Measurements from ENCODE around the gene PSMC5.
A peak's percentile ranks its signal among the peaks of the same experiment; 100 is the strongest.
"Not testable (repeated sequence)": the region's sequence is repeated elsewhere in the genome, so short reads cannot be mapped to it uniquely, and the experiment has no call there.

PSMC5 gene

DNA sequence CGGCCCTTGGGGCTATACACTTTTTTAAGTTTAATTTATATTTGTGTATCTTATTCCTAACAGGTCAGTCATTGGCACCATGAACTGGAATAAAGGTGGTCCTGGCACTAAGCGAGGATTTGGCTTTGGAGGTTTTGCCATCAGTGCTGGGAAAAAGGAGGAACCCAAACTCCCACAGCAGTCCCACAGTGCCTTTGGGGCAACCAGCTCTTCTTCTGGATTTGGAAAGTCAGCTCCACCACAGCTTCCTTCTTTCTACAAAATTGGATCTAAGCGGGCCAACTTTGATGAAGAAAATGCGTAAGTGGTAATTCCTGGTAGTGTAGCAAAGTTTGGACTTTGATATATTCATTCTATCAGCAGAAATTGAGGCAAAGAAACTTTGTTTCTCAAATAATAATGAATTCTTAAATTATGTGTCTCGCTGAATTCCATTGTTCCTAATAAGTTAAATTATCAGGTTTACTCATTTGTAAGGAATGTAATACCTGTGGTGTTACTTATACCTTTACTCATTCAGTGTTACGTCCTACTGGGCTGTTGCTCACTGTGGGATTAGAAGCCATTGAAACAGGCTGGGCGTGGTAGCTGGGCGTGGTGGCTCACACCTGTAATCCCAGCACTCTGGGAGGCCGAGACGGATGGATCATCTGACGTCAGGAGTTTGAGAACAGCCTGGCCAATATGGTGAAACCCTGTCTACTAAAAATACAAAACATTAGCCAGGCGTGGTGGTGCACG is 40.1 kb upstream of the PSMC5 start:
- peak; percentile 96 for DNase-seq (ENCODE audit: low read depth)
- no peak overlapping the region for H3K4me3 ChIP-seq (ENCODE audit: low read length)
- TF ChIP-seq, protein P1, sequence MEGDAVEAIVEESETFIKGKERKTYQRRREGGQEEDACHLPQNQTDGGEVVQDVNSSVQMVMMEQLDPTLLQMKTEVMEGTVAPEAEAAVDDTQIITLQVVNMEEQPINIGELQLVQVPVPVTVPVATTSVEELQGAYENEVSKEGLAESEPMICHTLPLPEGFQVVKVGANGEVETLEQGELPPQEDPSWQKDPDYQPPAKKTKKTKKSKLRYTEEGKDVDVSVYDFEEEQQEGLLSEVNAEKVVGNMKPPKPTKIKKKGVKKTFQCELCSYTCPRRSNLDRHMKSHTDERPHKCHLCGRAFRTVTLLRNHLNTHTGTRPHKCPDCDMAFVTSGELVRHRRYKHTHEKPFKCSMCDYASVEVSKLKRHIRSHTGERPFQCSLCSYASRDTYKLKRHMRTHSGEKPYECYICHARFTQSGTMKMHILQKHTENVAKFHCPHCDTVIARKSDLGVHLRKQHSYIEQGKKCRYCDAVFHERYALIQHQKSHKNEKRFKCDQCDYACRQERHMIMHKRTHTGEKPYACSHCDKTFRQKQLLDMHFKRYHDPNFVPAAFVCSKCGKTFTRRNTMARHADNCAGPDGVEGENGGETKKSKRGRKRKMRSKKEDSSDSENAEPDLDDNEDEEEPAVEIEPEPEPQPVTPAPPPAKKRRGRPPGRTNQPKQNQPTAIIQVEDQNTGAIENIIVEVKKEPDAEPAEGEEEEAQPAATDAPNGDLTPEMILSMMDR (IDR thresholded peaks at IDR 0.05; ENCODE audit: insufficient read depth, low read depth, low read length, missing control alignments): no peak

DNA sequence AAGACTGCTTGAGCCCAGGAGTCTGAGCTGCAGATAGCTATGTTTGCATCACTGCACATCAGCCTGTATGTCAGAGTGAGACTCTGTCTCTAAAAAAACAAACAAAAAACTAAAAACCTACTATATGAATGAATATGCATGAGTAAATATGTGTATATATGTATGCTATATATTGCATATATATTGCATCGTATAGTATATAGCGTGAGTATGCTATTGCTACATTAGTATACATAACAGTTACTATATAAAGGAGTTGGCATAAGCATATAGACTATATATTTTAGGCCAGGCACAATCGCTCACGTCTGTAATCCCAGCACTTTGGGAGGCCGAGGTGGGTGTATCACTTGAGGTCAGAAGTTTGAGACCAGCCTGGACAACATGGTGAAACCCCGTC is 37.2 kb upstream of the PSMC5 start:
- TF ChIP-seq, protein P1 (IDR thresholded peaks at IDR 0.05; ENCODE audit: insufficient read depth, low read depth, low read length, missing control alignments): no peak
- H3K4me3 ChIP-seq (ENCODE audit: low read length): no peak overlapping the region
- DNase-seq (ENCODE audit: low read depth): no peak

DNA sequence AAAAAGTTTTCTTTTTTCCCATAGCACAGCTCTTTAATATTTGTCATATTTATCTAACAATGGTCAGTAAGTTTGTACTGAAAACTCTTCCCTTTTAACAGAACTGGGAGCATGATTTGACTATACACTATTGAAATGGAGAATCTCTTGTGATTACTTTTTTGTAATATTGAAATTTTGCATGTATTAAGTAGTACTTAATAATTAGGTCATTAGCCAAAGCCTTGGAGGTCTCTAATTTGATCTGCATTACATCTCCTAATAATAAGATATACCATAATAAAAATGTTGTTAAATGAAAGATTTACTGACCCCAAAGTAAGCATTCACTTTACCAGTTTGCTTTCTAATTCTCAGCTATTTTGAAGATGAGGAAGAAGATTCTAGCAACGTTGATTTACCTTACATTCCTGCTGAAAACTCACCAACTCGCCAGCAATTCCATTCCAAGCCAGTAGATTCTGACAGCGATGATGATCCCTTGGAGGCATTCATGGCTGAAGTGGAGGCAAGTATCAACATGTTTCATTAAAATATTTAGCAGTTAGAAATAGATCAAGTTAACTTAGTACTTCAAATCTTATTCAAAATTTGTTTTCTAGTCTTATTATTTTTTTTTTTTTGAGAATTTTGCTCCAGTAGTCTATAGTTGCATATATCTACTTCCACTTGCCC is 35.0 kb upstream of the PSMC5 start:
- TF ChIP-seq, protein P1 (IDR thresholded peaks at IDR 0.05; ENCODE audit: insufficient read depth, low read depth, low read length, missing control alignments): peak; percentile 15
- no peak overlapping the region for H3K4me3 ChIP-seq (ENCODE audit: low read length)
- peak; percentile 78 for DNase-seq (ENCODE audit: low read depth)

DNA sequence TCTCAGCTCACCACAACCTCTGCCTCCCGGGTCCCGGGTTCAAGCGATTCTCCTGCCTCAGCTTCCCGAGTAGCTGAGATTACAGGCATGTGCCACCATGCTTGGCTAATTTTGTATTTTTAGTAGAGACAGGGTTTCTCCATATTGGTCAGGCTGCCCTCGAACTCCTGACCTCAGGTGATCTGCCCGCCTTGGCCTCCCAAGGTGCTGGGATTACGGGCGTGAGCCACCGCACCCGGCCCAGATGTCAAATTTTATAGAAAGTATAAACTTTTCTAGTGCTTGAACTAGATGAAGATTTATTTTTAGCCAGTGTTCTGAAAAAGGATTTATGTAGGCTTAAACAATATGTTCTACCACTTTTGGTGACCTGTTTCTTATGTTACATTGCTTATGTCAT is 30.9 kb upstream of the PSMC5 start:
- DNase-seq (ENCODE audit: low read depth); H3K4me3 ChIP-seq (ENCODE audit: low read length): not testable (repeated sequence)

DNA sequence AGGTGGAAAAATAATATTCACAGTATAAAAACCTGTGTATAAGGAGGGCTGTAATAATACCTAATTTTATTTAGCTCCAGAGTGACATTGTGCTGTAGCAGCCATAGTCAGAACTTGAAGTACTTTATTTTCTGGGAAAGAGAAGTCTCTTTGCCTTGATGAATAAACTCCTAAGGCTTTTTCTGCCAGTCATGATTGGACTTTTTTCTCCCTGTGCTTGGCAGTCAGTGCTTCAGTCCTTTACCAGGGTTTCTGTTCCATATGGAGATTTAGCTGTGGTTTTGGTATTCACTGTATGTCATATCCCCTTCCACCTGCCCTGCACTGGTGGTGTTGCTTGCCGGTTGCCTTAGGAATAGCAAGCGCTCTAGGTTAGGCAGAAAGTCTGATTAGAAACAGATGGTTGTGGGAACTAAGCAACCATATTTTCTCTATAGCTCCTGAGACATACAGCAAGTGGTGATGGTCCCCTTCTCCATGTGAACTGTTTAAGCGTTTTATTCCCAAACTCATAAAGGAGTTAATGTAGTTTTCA is 28.6 kb upstream of the PSMC5 start:
- DNase-seq (ENCODE audit: low read depth): no peak
- TF ChIP-seq, protein P1 (IDR thresholded peaks at IDR 0.05; ENCODE audit: insufficient read depth, low read depth, low read length, missing control alignments): no peak
- H3K4me3 ChIP-seq (ENCODE audit: low read length): no peak overlapping the region

DNA sequence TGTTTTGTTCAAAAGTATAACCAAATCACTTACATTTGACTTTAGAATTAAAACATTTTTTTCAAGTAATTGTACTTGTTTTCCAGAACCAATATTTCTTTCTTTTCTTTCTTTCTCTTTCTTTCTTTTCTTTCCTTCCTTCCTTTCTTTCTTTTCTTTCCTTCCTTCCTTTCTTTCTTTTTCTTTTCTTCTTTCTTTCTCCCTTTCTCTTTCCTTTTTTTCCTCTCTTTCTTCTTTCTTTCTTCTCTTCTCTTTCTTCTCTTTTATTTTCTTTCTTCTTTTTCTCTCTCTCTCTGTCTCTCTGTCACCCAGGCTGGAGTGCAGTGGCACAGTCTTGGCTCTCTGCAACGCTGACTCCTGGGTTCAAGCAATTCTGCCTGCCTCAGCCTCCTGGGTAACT is 26.4 kb upstream of the PSMC5 start:
- no peak for DNase-seq (ENCODE audit: low read depth)
- H3K4me3 ChIP-seq (ENCODE audit: low read length): no peak overlapping the region
- TF ChIP-seq, protein P1 (IDR thresholded peaks at IDR 0.05; ENCODE audit: insufficient read depth, low read depth, low read length, missing control alignments): no peak

DNA sequence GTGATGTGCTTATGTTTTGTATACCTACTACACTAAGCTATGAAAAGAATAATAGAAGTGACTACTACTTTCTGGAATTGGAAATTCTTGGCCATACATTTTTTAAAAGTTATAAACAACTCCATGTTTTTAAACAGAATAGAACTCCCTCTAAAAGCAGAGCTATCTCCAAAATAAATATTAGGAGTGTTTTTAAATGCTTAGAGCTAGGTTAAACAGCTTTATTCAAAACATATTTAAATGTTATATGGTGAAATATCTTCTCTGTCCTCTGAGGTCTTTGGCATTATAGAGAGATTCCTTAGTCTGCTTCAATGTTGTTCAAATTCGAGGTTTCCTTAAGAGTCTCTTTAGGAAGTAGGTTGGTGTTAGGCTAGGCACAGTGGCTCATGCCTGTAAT is 22.9 kb upstream of the PSMC5 start:
- DNase-seq (ENCODE audit: low read depth): no peak
- no peak overlapping the region for H3K4me3 ChIP-seq (ENCODE audit: low read length)
- TF ChIP-seq, protein P1 (IDR thresholded peaks at IDR 0.05; ENCODE audit: insufficient read depth, low read depth, low read length, missing control alignments): no peak
